Measurements from ENCODE around the gene SLC9A9.

The SLC9A9 gene

GRCh38 chr3:143769616-143770015 is 78.7 kb downstream of the SLC9A9 start:
- Histone ChIP-seq H2AK5ac (ENCODE audit: low read length) (no peak overlapping the region), H3K9ac (ENCODE audit: low read length) (no peak overlapping the region), H3K18ac (ENCODE audit: low read length) (no peak overlapping the region), H2BK15ac (replicated peaks; ENCODE audit: low read depth) (no peak overlapping the region), H2BK5ac (ENCODE audit: low read length) (no peak overlapping the region), H3K36me3 (ENCODE audit: control insufficient read depth, insufficient read depth, low read length) (no peaks in the 10 kb centered on the region), H4K5ac (ENCODE audit: low read length) (no peak overlapping the region), H3K27me3 (ENCODE audit: insufficient read depth, low read length, poor library complexity) (no peaks in the 10 kb centered on the region), H3K27ac (ENCODE audit: low read depth, low read length) (no peak overlapping the region), H3K79me2 (ENCODE audit: control insufficient read depth, insufficient read depth, low read length) (no peaks in the 10 kb centered on the region), H3K56ac (ENCODE audit: low read length) (no peak overlapping the region), H3K4me2 (ENCODE audit: low read length) (no peak overlapping the region), H3K79me1 (ENCODE audit: low read length) (no peaks in the 10 kb centered on the region), H4K8ac (ENCODE audit: low read depth, low read length) (no peak overlapping the region), H2BK120ac (ENCODE audit: low read depth, low read length) (no peak overlapping the region), H3K4ac (ENCODE audit: low read depth, low read length) (no peak overlapping the region), H3K4me3 (ENCODE audit: low read length) (no peak overlapping the region), H3K4me1 (ENCODE audit: control insufficient read depth, low read depth, low read length) (no peaks in the 10 kb centered on the region), H3K23ac (ENCODE audit: low read length) (no peak overlapping the region)
- no peak for DNase-seq
- no CpG with 5 or more reads among the region's 1 CpG for WGBS (ENCODE audit: extremely low coverage, insufficient coverage, low lambda C conversion rate)

GRCh38 chr3:143764840-143765239 is 83.4 kb downstream of the SLC9A9 start:
- H3K36me3 ChIP-seq (ENCODE audit: control insufficient read depth, insufficient read depth, low read length), result no peaks in the 10 kb centered on the region
- H3K79me1 ChIP-seq (ENCODE audit: low read length), result no peaks in the 10 kb centered on the region
- H4K5ac ChIP-seq (ENCODE audit: low read length), result no peak overlapping the region
- no peak overlapping the region for H2BK5ac ChIP-seq (ENCODE audit: low read length)
- no peak overlapping the region for H3K18ac ChIP-seq (ENCODE audit: low read length)
- no peak overlapping the region for H4K8ac ChIP-seq (ENCODE audit: low read depth, low read length)
- no peak overlapping the region for H3K4ac ChIP-seq (ENCODE audit: low read depth, low read length)
- no peak overlapping the region for H3K4me2 ChIP-seq (ENCODE audit: low read length)
- no peak overlapping the region for H2AK5ac ChIP-seq (ENCODE audit: low read length)
- H2BK120ac ChIP-seq (ENCODE audit: low read depth, low read length), result no peak overlapping the region
- no peaks in the 10 kb centered on the region for H3K79me2 ChIP-seq (ENCODE audit: control insufficient read depth, insufficient read depth, low read length)
- no peak for DNase-seq
- no peak overlapping the region for H2BK15ac ChIP-seq (replicated peaks; ENCODE audit: low read depth)
- H3K9ac ChIP-seq (ENCODE audit: low read length), result no peak overlapping the region
- H3K56ac ChIP-seq (ENCODE audit: low read length), result no peak overlapping the region
- H3K27me3 ChIP-seq (ENCODE audit: insufficient read depth, low read length, poor library complexity), result no peaks in the 10 kb centered on the region
- no peak overlapping the region for H3K4me3 ChIP-seq (ENCODE audit: low read length)
- no peak overlapping the region for H3K27ac ChIP-seq (ENCODE audit: low read depth, low read length)
- H3K23ac ChIP-seq (ENCODE audit: low read length), result no peak overlapping the region
- WGBS (ENCODE audit: extremely low coverage, insufficient coverage, low lambda C conversion rate), result no CpG with 5 or more reads among the region's 1 CpG
- H3K4me1 ChIP-seq (ENCODE audit: control insufficient read depth, low read depth, low read length), result no peaks in the 10 kb centered on the region

- Histone ChIP-seq H3K4me1 (ENCODE audit: control insufficient read depth, low read depth, low read length) (no peaks in the 10 kb centered on the region), H4K8ac (ENCODE audit: low read depth, low read length) (no peak overlapping the region), H3K27me3 (ENCODE audit: insufficient read depth, low read length, poor library complexity) (no peaks in the 10 kb centered on the region), H3K4ac (ENCODE audit: low read depth, low read length) (no peak overlapping the region), H3K4me3 (ENCODE audit: low read length) (no peak overlapping the region), H3K79me2 (ENCODE audit: control insufficient read depth, insufficient read depth, low read length) (no peaks in the 10 kb centered on the region), H2AK5ac (ENCODE audit: low read length) (no peak overlapping the region), H3K27ac (ENCODE audit: low read depth, low read length) (no peak overlapping the region), H3K4me2 (ENCODE audit: low read length) (no peak overlapping the region), H3K56ac (ENCODE audit: low read length) (no peak overlapping the region), H4K5ac (ENCODE audit: low read length) (no peak overlapping the region), H2BK5ac (ENCODE audit: low read length) (no peak overlapping the region), H3K18ac (ENCODE audit: low read length) (no peak overlapping the region), H3K23ac (ENCODE audit: low read length) (no peak overlapping the region), H3K9ac (ENCODE audit: low read length) (no peak overlapping the region), H2BK15ac (replicated peaks; ENCODE audit: low read depth) (no peak overlapping the region), H3K79me1 (ENCODE audit: low read length) (no peaks in the 10 kb centered on the region), H3K36me3 (ENCODE audit: control insufficient read depth, insufficient read depth, low read length) (no peaks in the 10 kb centered on the region), H2BK120ac (ENCODE audit: low read depth, low read length) (no peak overlapping the region)
- DNase-seq, result no peak
Measured at GRCh38 chr3:143763564-143764162, 84.6 kb downstream of the SLC9A9 start.

- no CpG with 5 or more reads among the region's 4 CpGs for WGBS (ENCODE audit: extremely low coverage, insufficient coverage, low lambda C conversion rate)
- H2BK15ac ChIP-seq (replicated peaks; ENCODE audit: low read depth), result no peak overlapping the region
- H3K36me3 ChIP-seq (ENCODE audit: control insufficient read depth, insufficient read depth, low read length), result no peaks in the 10 kb centered on the region
- no peak overlapping the region for H3K23ac ChIP-seq (ENCODE audit: low read length)
- H4K8ac ChIP-seq (ENCODE audit: low read depth, low read length), result no peak overlapping the region
- H3K79me1 ChIP-seq (ENCODE audit: low read length), result no peaks in the 10 kb centered on the region
- no peak overlapping the region for H3K56ac ChIP-seq (ENCODE audit: low read length)
- no peak overlapping the region for H3K9ac ChIP-seq (ENCODE audit: low read length)
- no peak overlapping the region for H3K4me2 ChIP-seq (ENCODE audit: low read length)
- peak; percentile 55 for DNase-seq
- H4K5ac ChIP-seq (ENCODE audit: low read length), result no peak overlapping the region
- no peak overlapping the region for H3K4me3 ChIP-seq (ENCODE audit: low read length)
- peak overlapping the region; percentile 69 for H2BK5ac ChIP-seq (ENCODE audit: low read length)
- no peaks in the 10 kb centered on the region for H3K27me3 ChIP-seq (ENCODE audit: insufficient read depth, low read length, poor library complexity)
- no peak overlapping the region for H2BK120ac ChIP-seq (ENCODE audit: low read depth, low read length)
- H3K4me1 ChIP-seq (ENCODE audit: control insufficient read depth, low read depth, low read length), result peaks cover 5% of the 10 kb centered on the region
- no peaks in the 10 kb centered on the region for H3K79me2 ChIP-seq (ENCODE audit: control insufficient read depth, insufficient read depth, low read length)
- no peak overlapping the region for H3K4ac ChIP-seq (ENCODE audit: low read depth, low read length)
- H2AK5ac ChIP-seq (ENCODE audit: low read length), result no peak overlapping the region
- H3K18ac ChIP-seq (ENCODE audit: low read length), result no peak overlapping the region
- no peak overlapping the region for H3K27ac ChIP-seq (ENCODE audit: low read depth, low read length)
Measured at GRCh38 chr3:143757691-143758090, 90.6 kb downstream of the SLC9A9 start.

- no peak overlapping the region for H2BK120ac ChIP-seq (ENCODE audit: low read depth, low read length)
- no peak for DNase-seq
- H3K27me3 ChIP-seq (ENCODE audit: insufficient read depth, low read length, poor library complexity), result no peaks in the 10 kb centered on the region
- no peak overlapping the region for H4K5ac ChIP-seq (ENCODE audit: low read length)
- WGBS (ENCODE audit: extremely low coverage, insufficient coverage, low lambda C conversion rate), result no CpG with 5 or more reads among the region's 2 CpGs
- no peaks in the 10 kb centered on the region for H3K79me1 ChIP-seq (ENCODE audit: low read length)
- no peak overlapping the region for H2BK5ac ChIP-seq (ENCODE audit: low read length)
- no peak overlapping the region for H3K4ac ChIP-seq (ENCODE audit: low read depth, low read length)
- no peaks in the 10 kb centered on the region for H3K36me3 ChIP-seq (ENCODE audit: control insufficient read depth, insufficient read depth, low read length)
- H3K4me2 ChIP-seq (ENCODE audit: low read length), result no peak overlapping the region
- no peak overlapping the region for H3K9ac ChIP-seq (ENCODE audit: low read length)
- H3K18ac ChIP-seq (ENCODE audit: low read length), result no peak overlapping the region
- no peak overlapping the region for H3K23ac ChIP-seq (ENCODE audit: low read length)
- H2AK5ac ChIP-seq (ENCODE audit: low read length), result no peak overlapping the region
- H3K27ac ChIP-seq (ENCODE audit: low read depth, low read length), result no peak overlapping the region
- no peaks in the 10 kb centered on the region for H3K79me2 ChIP-seq (ENCODE audit: control insufficient read depth, insufficient read depth, low read length)
- peaks cover 5% of the 10 kb centered on the region for H3K4me1 ChIP-seq (ENCODE audit: control insufficient read depth, low read depth, low read length)
- H2BK15ac ChIP-seq (replicated peaks; ENCODE audit: low read depth), result no peak overlapping the region
- no peak overlapping the region for H3K56ac ChIP-seq (ENCODE audit: low read length)
- no peak overlapping the region for H4K8ac ChIP-seq (ENCODE audit: low read depth, low read length)
- H3K4me3 ChIP-seq (ENCODE audit: low read length), result no peak overlapping the region
Measured at GRCh38 chr3:143755978-143756377, 92.3 kb downstream of the SLC9A9 start.

- WGBS (ENCODE audit: extremely low coverage, insufficient coverage, low lambda C conversion rate), result no CpG with 5 or more reads among the region's 1 CpG
- Histone ChIP-seq H2AK5ac (ENCODE audit: low read length) (no peak overlapping the region), H3K9ac (ENCODE audit: low read length) (no peak overlapping the region), H4K5ac (ENCODE audit: low read length) (no peak overlapping the region), H3K56ac (ENCODE audit: low read length) (no peak overlapping the region), H2BK5ac (ENCODE audit: low read length) (no peak overlapping the region), H3K4me1 (ENCODE audit: control insufficient read depth, low read depth, low read length) (peaks cover 5% of the 10 kb centered on the region), H3K4me3 (ENCODE audit: low read length) (no peak overlapping the region), H3K27ac (ENCODE audit: low read depth, low read length) (no peak overlapping the region), H2BK15ac (replicated peaks; ENCODE audit: low read depth) (no peak overlapping the region), H3K23ac (ENCODE audit: low read length) (no peak overlapping the region), H3K36me3 (ENCODE audit: control insufficient read depth, insufficient read depth, low read length) (no peaks in the 10 kb centered on the region), H3K4ac (ENCODE audit: low read depth, low read length) (no peak overlapping the region), H3K79me1 (ENCODE audit: low read length) (no peaks in the 10 kb centered on the region), H3K4me2 (ENCODE audit: low read length) (no peak overlapping the region), H3K79me2 (ENCODE audit: control insufficient read depth, insufficient read depth, low read length) (no peaks in the 10 kb centered on the region), H3K18ac (ENCODE audit: low read length) (no peak overlapping the region), H4K8ac (ENCODE audit: low read depth, low read length) (no peak overlapping the region), H3K27me3 (ENCODE audit: insufficient read depth, low read length, poor library complexity) (no peaks in the 10 kb centered on the region), H2BK120ac (ENCODE audit: low read depth, low read length) (no peak overlapping the region)
- DNase-seq, result peak; percentile 34
Measured at GRCh38 chr3:143754090-143754489, 94.2 kb downstream of the SLC9A9 start.
